HG02885 (cell line): ENCODE measurements around the gene CTAG1A.
A peak's percentile ranks its signal among the peaks of the same experiment; 100 is the strongest.
"Not testable (repeated sequence)": the region's sequence is repeated elsewhere in the genome, so short reads cannot be mapped to it uniquely, and the experiment has no call there.

ENCODE experiments used
- ATAC-seq: cut with Tn5 transposase; IDR thresholded peaks from one replicate; pipeline ENCODE4 v1.9.1; 2021; ENCODE audit warnings: mild to moderate bottlenecking; ENCODE audit not compliant: unreplicated experiment, poor library complexity

CTAG1A gene

GRCh38 chrX:154584585-154585183, at the start of gene CTAG1A:
Gene CTAG1A, plus strand, starts transcription at chrX:154585133. Its CDS starts 74 bp downstream, at chrX:154585207.
- not testable (repeated sequence) for ATAC-seq

GRCh38 chrX:154535892-154536291, 49.0 kb upstream of the CTAG1A start:
- ATAC-seq: no peak

- ATAC-seq: no peak
Measured at GRCh38 chrX:154539077-154539476, 45.9 kb upstream of the CTAG1A start.

- not testable (repeated sequence) for ATAC-seq
Measured at GRCh38 chrX:154540365-154540764, 44.6 kb upstream of the CTAG1A start.

DNA sequence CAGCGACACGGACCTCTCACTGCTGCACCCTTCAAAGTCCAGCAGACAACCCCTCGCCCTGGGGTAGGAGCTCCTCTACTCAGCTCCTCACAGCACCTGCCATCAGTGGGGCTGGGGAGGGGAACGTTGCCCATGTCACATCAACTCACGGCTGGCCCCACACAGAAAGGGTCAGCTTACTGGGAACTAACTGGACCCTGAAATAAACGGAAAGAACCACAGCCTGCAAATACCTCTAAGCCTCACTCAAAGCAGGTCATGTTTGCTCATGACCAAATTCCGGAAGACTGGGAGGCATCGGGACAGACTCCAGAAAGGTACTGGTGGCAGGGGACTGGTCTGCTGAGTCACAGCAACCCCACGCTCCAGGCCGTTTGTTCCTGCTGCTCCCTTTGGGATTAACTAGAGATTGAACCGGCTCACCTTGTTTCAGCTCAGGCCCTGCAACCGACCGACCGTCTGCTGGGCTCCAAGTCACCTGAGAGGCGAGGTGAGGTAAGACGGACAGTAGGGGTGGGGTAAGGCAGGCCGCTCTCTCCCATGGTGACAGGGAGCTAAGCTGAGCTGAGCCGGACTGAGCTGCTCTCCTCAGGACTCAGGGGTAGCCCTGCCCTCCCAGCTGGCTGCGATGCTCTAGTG, 43.9 kb upstream of the CTAG1A start:
- ATAC-seq: no peak

- no peak for ATAC-seq
Measured at GRCh38 chrX:154541589-154541895, 43.4 kb upstream of the CTAG1A start.

- no peak for ATAC-seq
Measured at GRCh38 chrX:154541896-154542722, 42.8 kb upstream of the CTAG1A start.

DNA sequence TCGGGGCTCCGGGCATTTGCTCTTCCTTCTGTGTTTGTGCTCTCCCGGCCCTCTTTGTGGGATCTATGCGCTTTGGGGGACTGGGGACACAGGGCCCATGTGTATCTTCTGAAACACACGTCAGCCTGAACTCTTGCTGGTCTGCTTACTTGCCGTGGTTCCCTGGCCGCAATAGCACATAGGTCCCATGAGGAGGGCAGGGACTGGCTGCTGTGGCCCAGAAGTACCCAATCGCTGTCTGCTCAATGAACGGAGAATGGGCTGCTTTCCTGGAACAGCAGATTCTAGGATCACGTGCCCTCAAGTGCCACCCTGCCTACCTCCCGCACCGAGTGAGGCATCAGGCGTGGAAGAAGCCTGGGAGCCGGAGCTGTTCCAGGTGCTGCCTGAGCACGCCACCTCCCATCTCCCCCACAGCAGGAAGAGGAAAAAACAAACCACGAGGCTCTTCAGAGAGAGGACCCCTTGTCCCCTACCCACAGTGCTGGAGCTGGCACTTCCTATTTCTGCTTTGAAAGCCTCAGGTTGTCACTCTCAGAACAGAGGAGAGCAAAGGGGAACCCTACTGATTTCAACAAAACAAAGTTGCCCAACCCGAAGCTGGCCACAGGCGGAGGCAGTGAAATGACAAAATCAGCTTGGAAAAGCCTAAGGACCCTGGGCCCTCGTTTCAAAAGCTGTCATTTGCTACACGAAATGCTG, 42.1 kb upstream of the CTAG1A start:
- ATAC-seq: no peak

DNA sequence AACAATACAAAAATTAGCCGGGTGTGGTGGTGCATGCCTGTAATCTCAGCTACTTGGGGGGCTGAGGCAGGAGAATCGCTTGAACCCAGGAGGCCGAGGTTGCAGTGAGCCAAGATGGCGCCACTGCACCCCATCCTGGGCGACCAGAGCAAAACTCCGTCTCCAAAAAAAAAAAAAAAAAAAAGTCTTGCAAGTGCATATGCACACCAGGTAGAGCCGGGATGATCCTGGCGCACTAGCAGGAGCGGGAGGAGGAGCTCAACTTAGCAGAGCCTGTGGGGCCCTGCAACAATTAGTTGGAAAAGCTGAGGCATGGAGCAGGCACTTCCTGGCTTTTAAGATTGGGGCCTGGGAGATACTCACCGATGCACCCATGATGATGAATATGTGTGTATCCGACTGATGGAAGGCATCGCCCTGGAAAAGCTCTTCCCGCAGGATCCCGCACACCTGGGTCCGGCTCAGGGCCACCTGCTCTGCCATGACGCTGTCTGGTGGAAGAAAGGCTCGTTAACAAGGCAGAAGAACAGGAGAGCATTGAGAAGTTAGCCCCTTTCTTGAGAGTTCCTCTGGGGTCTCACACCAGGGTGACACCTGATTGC, 39.2 kb upstream of the CTAG1A start:
- ATAC-seq: no peak

DNA sequence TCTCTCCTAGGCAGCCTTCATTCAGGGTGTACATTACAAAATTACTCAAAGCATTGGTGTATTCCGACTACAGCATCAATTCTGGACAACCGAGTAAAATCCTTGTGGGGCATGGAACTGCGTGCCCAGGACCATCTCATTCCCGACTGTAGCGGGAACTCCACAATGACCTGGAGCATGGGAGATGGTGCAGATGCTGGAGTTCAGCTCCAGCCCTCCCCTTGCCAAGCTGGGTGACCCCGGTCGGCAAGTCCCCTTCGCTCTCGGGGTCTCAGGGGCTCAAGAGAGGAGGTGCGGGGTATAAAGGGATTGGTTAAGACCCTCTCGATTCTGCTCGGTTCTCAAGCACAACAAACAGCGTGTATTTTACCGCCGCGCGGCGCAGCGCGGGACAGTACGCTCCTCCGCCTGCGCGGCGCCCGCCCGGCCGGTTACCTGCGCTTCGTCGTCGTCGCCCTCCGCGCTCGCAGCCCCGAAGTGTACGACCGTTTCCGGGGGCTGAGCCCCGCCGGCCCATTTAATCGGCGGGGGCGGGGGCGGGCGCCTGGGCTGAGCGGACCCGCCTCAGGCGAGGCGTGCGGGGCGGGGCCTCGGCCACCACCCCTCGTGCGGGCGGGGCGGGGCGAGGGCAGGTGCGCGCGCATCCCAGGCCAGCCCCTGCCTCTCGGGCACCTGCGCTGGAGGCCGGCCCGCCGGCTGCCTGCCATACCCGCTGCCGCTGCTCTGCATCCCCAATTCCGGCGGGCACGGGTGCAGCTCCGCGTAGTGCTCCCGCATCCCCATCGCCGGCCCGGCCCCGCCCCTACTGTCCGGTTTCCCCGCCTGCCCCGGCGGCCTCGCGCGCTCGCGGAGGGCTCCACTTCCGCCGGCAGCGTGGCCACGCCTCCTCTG, 38.3 kb upstream of the CTAG1A start, which contains the start of gene G6PD:
TSS of gene G6PD (minus strand) at position 493 of the 891 bp plus-strand sequence. CDS start 691 bp downstream, outside the sequence.
- peak; percentile 52 for ATAC-seq

- ATAC-seq: peak; percentile 81
Measured at GRCh38 chrX:154547245-154548027, 37.5 kb upstream of the CTAG1A start, which contains the start of gene IKBKG. Gene IKBKG, plus strand, starts transcription at chrX:154547620. Its CDS starts 4,383 bp downstream, at chrX:154552003.

DNA sequence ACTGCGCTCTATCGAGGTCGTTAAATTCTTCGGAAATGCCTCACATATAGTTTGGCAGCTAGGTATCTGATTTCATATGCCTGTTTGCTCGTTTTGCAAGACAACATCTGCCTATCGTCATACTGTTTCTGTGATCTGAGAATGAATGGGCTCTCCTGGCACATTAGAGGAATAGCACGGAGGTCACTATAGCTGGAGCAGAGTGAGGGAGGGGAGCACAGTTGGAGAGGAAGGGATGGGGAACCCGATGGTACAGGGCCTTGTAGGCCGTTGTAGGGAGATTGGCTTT, 37.0 kb upstream of the CTAG1A start:
- no peak for ATAC-seq

DNA sequence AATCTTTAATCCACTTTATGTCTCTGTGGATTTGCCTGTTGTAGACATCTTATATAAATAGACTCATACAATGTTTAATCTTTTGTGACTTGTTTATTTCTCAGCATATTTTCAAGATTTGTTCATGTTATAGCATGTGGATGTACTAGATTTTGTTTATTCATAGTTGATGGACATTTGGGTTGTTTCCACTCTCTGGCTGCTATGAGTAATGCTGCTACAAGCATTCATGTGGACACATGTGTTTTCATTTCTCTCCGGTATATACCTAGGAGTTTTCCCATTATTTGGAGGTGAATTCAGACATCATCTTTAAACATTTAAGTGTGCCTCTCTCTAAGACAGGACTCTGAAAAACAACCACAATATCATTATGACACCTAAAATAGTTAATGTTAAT, 35.2 kb upstream of the CTAG1A start:
- ATAC-seq: no peak

- not testable (repeated sequence) for ATAC-seq
Measured at GRCh38 chrX:154552112-154552806, 32.7 kb upstream of the CTAG1A start.

DNA sequence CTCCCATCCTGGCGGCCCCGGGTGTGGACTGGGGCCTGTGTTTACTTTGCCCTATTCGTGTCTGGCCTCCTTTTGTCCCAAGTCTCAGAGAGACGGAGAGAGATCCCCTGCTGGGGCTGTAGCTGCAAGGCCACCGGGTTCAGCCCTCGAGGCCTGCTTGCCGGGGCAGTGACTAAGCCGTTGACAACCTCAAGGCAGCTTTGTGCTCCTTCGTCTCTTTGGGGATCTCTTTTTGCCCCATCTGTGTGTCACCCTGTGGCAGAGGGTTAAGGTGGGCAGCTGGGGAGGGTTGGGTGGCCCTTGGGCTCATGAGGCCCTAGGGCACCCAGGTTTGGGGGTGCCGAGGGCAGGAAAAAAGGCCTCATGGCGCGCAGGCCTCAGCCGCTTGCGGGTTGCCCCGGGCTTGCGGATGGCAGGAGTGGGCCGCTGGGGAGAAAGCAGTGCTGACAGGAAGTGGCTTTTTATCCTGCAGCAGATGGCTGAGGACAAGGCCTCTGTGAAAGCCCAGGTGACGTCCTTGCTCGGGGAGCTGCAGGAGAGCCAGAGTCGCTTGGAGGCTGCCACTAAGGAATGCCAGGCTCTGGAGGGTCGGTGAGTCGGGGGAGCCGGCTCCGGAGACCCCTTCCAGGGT, 26.8 kb upstream of the CTAG1A start:
- not testable (repeated sequence) for ATAC-seq

GRCh38 chrX:154558896-154559295, 26.0 kb upstream of the CTAG1A start:
- ATAC-seq: not testable (repeated sequence)

DNA sequence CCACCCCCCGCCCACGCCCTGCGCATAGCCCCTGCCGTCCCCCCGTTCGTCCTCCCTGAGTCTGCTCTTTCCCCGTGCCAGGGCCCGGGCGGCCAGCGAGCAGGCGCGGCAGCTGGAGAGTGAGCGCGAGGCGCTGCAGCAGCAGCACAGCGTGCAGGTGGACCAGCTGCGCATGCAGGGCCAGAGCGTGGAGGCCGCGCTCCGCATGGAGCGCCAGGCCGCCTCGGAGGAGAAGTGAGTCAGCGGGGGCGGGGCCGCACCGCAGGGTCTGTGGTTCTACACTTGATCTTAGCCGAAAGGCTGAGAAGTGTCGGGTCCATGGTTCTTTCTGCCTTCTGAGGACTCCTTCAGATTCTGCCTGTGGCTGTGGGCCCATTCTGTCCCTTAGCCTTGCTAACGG, 24.6 kb upstream of the CTAG1A start:
- ATAC-seq: not testable (repeated sequence)

DNA sequence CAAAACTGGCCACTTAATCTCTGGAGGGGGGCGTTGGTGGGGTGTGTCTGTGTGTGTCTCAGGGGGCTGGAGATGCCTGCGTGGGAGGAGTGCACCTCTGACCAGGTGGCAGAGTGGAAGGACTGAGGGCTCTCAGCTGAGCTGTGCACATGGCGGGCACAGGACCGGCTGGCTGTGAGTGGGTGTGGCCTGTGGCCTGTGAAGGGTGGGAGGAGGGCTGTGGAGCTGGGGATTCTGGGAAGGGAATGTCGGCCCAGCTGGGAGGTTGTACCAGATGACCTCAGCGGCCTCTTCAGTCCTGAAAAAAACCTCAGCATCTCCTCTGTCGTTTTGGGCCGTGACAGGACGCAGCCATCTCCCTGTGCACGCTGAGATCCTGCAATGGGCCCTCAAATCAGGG, 22.6 kb upstream of the CTAG1A start:
- ATAC-seq: not testable (repeated sequence)
